Ascending aorta (tissue), 2 donors: ENCODE results near the gene JAM3. TPM values are rescaled to one million over a fixed set of nuclear protein-coding genes. Genes with fewer than 3 reads are reported as not detected.
A peak's percentile ranks its signal among the peaks of the same experiment; 100 is the strongest.

ENCODE experiments used
- DNase-seq, 2 donors: peaks; one replicate each; pipeline ENCODE4 v3.0.0-alpha.2; 2019; ENCODE audit warnings: low spot score in 2 of 2
- H3K27ac ChIP-seq, 2 donors: fragments of 200-600 bp; sonication (generic); one replicate each; pipeline ENCODE4 v1.5.1; 2016 to 2017; ENCODE audit warnings: mild to moderate bottlenecking in 1 of 2
- H3K27me3 ChIP-seq: fragments of 200-600 bp; sonication (generic); one replicate; pipeline ENCODE4 v1.5.1; 2017
- H3K36me3 ChIP-seq, 2 donors: fragments of 200-600 bp; sonication (generic); one replicate each; pipeline ENCODE4 v1.5.1; 2016
- H3K4me1 ChIP-seq, 2 donors: fragments of 200-600 bp; sonication (generic); one replicate each; pipeline ENCODE4 v1.5.1; 2016 to 2017; ENCODE audit warnings: mild to moderate bottlenecking in 1 of 2
- H3K4me3 ChIP-seq, 2 donors: fragments of 200-600 bp; sonication (generic); one replicate each; pipeline ENCODE4 v1.5.1; 2016 to 2017; ENCODE audit warnings: mild to moderate bottlenecking in 1 of 2
- H3K9me3 ChIP-seq, 2 donors: fragments of 200-600 bp; sonication (generic); one replicate each; pipeline ENCODE4 v1.5.1; 2016
- intact Hi-C: fragments of 100-400 bp; cut with DNase I; formaldehyde crosslinking; loops from one replicate; pipeline ENCODE4 v1.15.1; 2023
- total RNA-seq: library from RNA; depleted of rRNA; stranded (reverse); fragments of >200 nt; gene quantifications from one replicate; pipeline ENCODE4 v1.1.0, GENCODE V29; 2016
- TF ChIP-seq, protein P1 (sequence below), 3 experiments: fragments of 200-600 bp in 2 of 3; fragments of 450-650 bp in 1 of 3; sonication (generic) in 2 of 3; IDR thresholded peaks; one replicate each; pipeline ENCODE4 v1.5.1; 2016 to 2019; ENCODE audit warnings: antibody characterized with exemption in 3 of 3, mild to moderate bottlenecking in 1 of 3, moderate library complexity in 1 of 3

The JAM3 gene
- total RNA-seq, 1 donor from 2014 or later, result 59.8 TPM

DNA sequence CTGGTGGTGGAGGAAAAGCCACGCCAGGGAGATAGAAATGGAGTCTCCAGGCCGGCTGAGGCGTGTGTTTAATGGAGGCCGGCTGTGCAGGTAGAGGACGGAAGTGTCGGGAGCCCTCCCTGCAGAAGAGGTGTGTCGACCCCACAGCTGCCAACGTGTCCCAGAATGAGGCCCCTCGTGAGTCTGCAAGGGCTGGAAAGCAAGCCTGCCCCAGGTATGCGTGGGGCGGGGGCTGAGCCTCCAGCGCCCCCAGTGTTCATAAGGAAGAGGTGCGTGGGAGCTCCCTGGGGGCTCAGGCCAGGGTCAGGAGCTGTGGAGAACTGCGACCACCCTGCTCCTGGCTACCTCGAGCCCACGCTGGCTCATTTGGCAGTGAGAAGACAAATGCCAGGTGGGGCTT is 38.0 kb upstream of the JAM3 start:
- H3K27ac ChIP-seq, result no peak overlapping the region
- DNase-seq, result no peak
- H3K27me3 ChIP-seq, result no peaks in the 10 kb centered on the region
- H3K36me3 ChIP-seq, result no peaks in the 10 kb centered on the region
- H3K4me1 ChIP-seq, result peaks cover 14 to 15% of the 10 kb centered on the region in 2 donors
- H3K9me3 ChIP-seq, result no peaks in the 10 kb centered on the region
- TF ChIP-seq, protein P1, sequence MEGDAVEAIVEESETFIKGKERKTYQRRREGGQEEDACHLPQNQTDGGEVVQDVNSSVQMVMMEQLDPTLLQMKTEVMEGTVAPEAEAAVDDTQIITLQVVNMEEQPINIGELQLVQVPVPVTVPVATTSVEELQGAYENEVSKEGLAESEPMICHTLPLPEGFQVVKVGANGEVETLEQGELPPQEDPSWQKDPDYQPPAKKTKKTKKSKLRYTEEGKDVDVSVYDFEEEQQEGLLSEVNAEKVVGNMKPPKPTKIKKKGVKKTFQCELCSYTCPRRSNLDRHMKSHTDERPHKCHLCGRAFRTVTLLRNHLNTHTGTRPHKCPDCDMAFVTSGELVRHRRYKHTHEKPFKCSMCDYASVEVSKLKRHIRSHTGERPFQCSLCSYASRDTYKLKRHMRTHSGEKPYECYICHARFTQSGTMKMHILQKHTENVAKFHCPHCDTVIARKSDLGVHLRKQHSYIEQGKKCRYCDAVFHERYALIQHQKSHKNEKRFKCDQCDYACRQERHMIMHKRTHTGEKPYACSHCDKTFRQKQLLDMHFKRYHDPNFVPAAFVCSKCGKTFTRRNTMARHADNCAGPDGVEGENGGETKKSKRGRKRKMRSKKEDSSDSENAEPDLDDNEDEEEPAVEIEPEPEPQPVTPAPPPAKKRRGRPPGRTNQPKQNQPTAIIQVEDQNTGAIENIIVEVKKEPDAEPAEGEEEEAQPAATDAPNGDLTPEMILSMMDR (IDR thresholded peaks at IDR 0.05), result no peak
- H3K4me3 ChIP-seq, result no peak overlapping the region
- intact Hi-C loops, result no loop called here

DNA sequence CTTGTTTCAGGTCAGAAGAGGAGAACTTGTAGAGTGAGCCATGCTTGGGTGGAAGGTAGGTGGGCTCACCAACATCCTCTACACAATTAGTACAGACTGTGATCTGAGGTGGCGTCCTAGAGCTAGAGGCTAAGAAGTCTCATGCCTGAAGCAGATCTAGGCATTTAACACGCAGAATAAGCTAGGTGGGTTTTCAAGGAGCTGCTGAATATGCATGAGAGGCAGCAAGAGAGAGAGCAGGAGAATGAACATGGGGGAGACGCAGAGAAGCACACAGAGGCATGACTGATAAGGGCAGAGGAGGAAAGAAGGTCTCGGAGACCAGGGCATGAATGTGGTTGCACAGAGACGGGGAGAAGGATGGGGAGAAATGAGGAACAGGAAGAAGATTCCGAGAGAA is 36.8 kb upstream of the JAM3 start:
- TF ChIP-seq, protein P1 (IDR thresholded peaks at IDR 0.05), result no peak
- no peak overlapping the region for H3K4me3 ChIP-seq
- H3K27ac ChIP-seq, result no peak overlapping the region
- H3K36me3 ChIP-seq, result no peaks in the 10 kb centered on the region
- no peak for DNase-seq
- H3K4me1 ChIP-seq, result peaks cover 14 to 15% of the 10 kb centered on the region in 2 donors
- H3K27me3 ChIP-seq, result no peaks in the 10 kb centered on the region
- no peaks in the 10 kb centered on the region for H3K9me3 ChIP-seq
- intact Hi-C loops, result no loop called here

DNA sequence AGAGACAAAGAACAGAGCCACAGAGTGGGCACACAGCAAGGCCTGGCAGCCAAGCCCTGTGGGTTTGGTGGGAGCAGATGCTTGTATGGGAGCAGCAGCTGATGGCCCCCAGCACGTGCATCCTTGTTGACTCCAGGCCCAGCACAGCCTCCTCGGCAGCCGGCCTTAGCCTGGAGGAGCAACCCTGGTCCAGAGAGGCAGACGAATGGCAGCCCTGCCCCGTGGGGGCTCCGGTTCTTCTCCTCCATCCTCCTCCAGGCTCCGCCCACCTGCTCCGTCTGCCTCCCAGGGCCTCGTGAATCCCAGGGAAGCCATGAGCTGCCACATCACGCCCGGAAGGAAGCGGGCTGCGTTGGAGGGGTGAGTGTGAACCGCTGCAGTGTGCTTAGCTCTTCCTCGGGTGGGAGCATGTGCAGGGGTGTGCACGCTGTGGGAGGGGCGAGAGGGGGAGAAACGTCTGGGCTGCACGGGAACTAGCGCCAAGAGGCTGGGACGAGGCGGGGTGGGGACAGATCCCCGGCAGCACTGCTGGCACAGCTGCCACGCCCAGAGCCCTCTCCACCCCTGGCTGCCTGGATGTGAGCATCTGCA is 36.3 kb upstream of the JAM3 start:
- Histone ChIP-seq H3K27ac (peak overlapping the region; percentile 77 to 91), H3K36me3 (no peaks in the 10 kb centered on the region), H3K9me3 (no peaks in the 10 kb centered on the region), H3K27me3 (no peaks in the 10 kb centered on the region), H3K4me3 (no peak overlapping the region), H3K4me1 (peaks cover 14 to 15% of the 10 kb centered on the region in 2 donors)
- DNase-seq, result no peak
- TF ChIP-seq, protein P1 (IDR thresholded peaks at IDR 0.05), result no peak
- intact Hi-C loops, result no loop called here

DNA sequence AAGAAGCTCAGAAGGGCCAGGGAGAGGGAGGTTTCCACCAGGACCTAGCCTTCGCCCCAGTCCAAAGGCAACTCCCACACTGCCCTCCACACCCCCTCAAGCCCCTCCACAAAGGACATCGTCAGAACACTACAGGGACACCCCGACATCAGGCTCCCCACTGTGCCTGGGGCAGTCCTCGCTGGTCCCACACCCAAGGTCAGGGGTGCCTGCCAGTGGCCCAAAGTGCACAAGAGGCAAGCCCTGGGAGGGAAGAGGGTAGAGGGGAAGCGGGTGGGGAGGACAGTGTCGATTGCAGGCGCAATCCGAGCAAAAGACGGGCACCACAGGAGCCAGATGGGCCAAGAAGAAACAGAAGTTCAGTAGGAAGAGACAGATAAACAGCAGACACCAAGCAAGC is 35.6 kb upstream of the JAM3 start:
- Histone ChIP-seq H3K27me3 (no peaks in the 10 kb centered on the region), H3K27ac (peak overlapping the region; percentile 77 to 91), H3K4me1 (peaks cover 19 to 20% of the 10 kb centered on the region in 2 donors), H3K9me3 (no peaks in the 10 kb centered on the region), H3K36me3 (no peaks in the 10 kb centered on the region), H3K4me3 (peak overlapping the region in 1 of 2 donors; percentile 52)
- intact Hi-C loops, result no loop called here
- DNase-seq, result no peak
- TF ChIP-seq, protein P1 (IDR thresholded peaks at IDR 0.05), result no peak

DNA sequence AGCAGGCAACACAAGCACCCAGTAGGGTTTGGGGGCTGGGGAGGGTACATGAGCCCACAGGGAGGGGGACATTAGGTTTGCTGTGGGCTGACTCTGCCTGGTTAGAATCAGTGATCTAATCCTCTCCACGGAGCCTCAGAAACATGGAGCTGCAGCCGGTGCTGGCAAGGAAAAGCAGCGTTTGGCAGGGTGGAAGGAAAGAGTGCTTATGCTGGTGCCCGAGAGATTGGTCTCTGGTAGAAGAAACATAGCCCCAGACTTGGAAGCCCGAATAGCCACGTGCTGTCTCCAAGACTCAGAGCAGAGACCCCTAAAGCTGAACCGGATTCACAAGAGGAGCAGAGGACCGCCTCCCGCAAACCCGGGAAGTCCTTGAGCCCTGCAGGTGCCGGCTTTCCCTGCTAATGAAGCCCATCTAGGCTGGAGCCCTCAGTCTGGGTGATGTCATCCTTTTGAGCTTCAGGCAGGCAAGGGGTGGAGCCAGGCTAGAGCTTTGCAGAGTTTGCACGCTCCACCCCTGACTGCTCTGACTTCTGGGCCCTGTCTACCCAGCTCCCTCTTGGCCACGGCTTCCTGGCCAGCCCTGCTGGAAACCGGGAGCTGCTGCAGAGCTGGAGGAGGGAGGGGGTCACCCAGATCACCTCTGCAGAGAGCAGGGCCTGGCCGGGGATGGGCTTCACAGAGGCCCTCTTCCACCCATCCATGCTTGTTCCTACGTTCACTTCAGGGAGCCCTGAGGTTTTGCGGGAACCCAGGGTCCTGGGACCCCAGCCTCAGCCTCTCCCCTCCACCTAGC is 35.0 kb upstream of the JAM3 start:
- TF ChIP-seq, protein P1 (IDR thresholded peaks at IDR 0.05), result no peak
- H3K9me3 ChIP-seq, result no peaks in the 10 kb centered on the region
- peak; percentile 72 to 93 for DNase-seq
- H3K4me1 ChIP-seq, result peaks cover 21 to 25% of the 10 kb centered on the region in 2 donors
- no peaks in the 10 kb centered on the region for H3K27me3 ChIP-seq
- no peaks in the 10 kb centered on the region for H3K36me3 ChIP-seq
- intact Hi-C loops, result no loop called here
- peak overlapping the region; percentile 77 to 91 for H3K27ac ChIP-seq
- peak overlapping the region; percentile 11 to 52 for H3K4me3 ChIP-seq
